SK-N-SH (cell line): ENCODE results near the gene USP25. TPM values are rescaled to one million over a fixed set of nuclear protein-coding genes. Genes with fewer than 3 reads are reported as not detected.

ENCODE experiments used
- CTCF ChIA-PET: fragments of 300-600, 350-600 bp; formaldehyde crosslinking; extraction: SDS; loops from one replicate; lab custom pipeline; 2021; lab: Yijun Ruan, JAX
- POLR2A ChIA-PET: fragments of 350-600 bp; sonication (Branson Sonifier 250); formaldehyde crosslinking; extraction: SDS; loops from one replicate; lab custom pipeline; 2020; ENCODE audit warnings: antibody characterized with exemption, inconsistent platforms; lab: Yijun Ruan, JAX
- DNase-seq: peaks from one replicate; pipeline ENCODE4 v3.0.0; 2012
- H2AFZ ChIP-seq: fragments of 200-600 bp; sonication (generic); 2 replicates; pipeline ENCODE4 v1.8.1; 2016; ENCODE audit warnings: antibody characterized with exemption, mild to moderate bottlenecking, low read depth
- H3F3A ChIP-seq: fragments of 200-600 bp; sonication (generic); replicated peaks from 2 replicates; pipeline ENCODE3; 2016; ENCODE audit warnings: antibody characterized with exemption, mild to moderate bottlenecking; ENCODE audit not compliant: insufficient read depth
- H3K27ac ChIP-seq, 2 experiments: fragments of 200-500 bp in 1 of 2; fragments of 200-600 bp in 1 of 2; sonication (Bioruptor generic) in 1 of 2; sonication (generic), shearing (Covaris generic) in 1 of 2; 2 replicates each; pipeline versions ENCODE4 v1.5.1 to v1.6.1; 2014 to 2016; ENCODE audit warnings: low read depth in 2 of 2, inconsistent platforms in 1 of 2, low read length in 1 of 2, mild to moderate bottlenecking in 1 of 2, mixed read lengths in 1 of 2
- H3K27me3 ChIP-seq: fragments of 200-600 bp; sonication (generic), shearing (Covaris generic); 2 replicates; pipeline ENCODE4 v1.6.1; 2016; ENCODE audit warnings: mixed run types; ENCODE audit not compliant: insufficient read depth
- H3K36me3 ChIP-seq, 2 experiments: fragments of 200-500 bp in 1 of 2; fragments of 200-600 bp in 1 of 2; sonication (Bioruptor generic) in 1 of 2; sonication (generic) in 1 of 2; replicated peaks in 1 of 2; 2 replicates each; pipeline versions ENCODE3 to v1.5.1; 2014 to 2016; ENCODE audit warnings: low read length in 1 of 2, mild to moderate bottlenecking in 1 of 2; ENCODE audit not compliant: insufficient read depth in 2 of 2, control insufficient read depth in 1 of 2
- H3K4me1 ChIP-seq, 2 experiments: fragments of 200-500 bp in 1 of 2; fragments of 200-600 bp in 1 of 2; sonication (Bioruptor generic) in 1 of 2; sonication (generic), shearing (Covaris generic) in 1 of 2; 2 replicates each; pipeline versions ENCODE4 v1.5.1 to v1.6.1; 2014 to 2016; ENCODE audit warnings: low read depth in 1 of 2, low read length in 1 of 2, mixed run types in 1 of 2; ENCODE audit not compliant: insufficient read depth in 2 of 2, control insufficient read depth in 1 of 2
- H3K4me2 ChIP-seq: fragments of 200-600 bp; sonication (generic), shearing (Covaris generic); 2 replicates; pipeline ENCODE4 v1.6.1; 2017; ENCODE audit warnings: mixed run types
- H3K4me3 ChIP-seq, 2 experiments: fragments of 200-500 bp in 1 of 2; fragments of 200-600 bp in 1 of 2; sonication (Bioruptor generic) in 1 of 2; sonication (generic), shearing (Covaris generic) in 1 of 2; 2 replicates each; pipeline versions ENCODE4 v1.5.1 to v1.8.1; 2014 to 2016; ENCODE audit warnings: low read depth in 2 of 2, inconsistent platforms in 1 of 2, low read length in 1 of 2, mild to moderate bottlenecking in 1 of 2, mixed read lengths in 1 of 2, moderate library complexity in 1 of 2
- H3K79me2 ChIP-seq: fragments of 200-600 bp; sonication (generic); 2 replicates; pipeline ENCODE4 v1.8.1; 2017; ENCODE audit warnings: mild to moderate bottlenecking; ENCODE audit not compliant: insufficient read depth
- H3K9ac ChIP-seq: fragments of 200-600 bp; sonication (generic); 2 replicates; pipeline ENCODE4 v1.6.1; 2017; ENCODE audit warnings: mixed run types
- H3K9me2 ChIP-seq: fragments of 200-600 bp; sonication (generic); 2 replicates; pipeline ENCODE4 v1.6.1; 2017; ENCODE audit warnings: mixed run types
- H3K9me3 ChIP-seq: fragments of 200-600 bp; sonication (generic); 2 replicates; pipeline ENCODE4 v1.6.1; 2017; ENCODE audit warnings: mixed run types, mild to moderate bottlenecking, moderate library complexity
- H4K20me1 ChIP-seq: fragments of 200-600 bp; sonication (generic); 2 replicates; pipeline ENCODE4 v1.6.1; 2017; ENCODE audit warnings: mild to moderate bottlenecking, mixed run types; ENCODE audit not compliant: insufficient read depth
- ELF1 ChIP-seq: IDR thresholded peaks from 2 replicates; pipeline ENCODE4 v1.4.0; 2012
- EP300 ChIP-seq, 2 experiments: IDR thresholded peaks; 2 replicates each; pipeline versions ENCODE4 v1.4.0 to v1.6.1; 2012; ENCODE audit warnings: borderline replicate concordance in 1 of 2, low read depth in 1 of 2, low read length in 1 of 2
- EZH2phosphoT487 ChIP-seq: fragments of 200-600 bp; sonication (generic); IDR thresholded peaks from 2 replicates; pipeline ENCODE4 v1.6.1; 2017; ENCODE audit warnings: low read depth, mixed run types, mild to moderate bottlenecking, antibody characterized with exemption, moderate library complexity, borderline replicate concordance
- FOSL2 ChIP-seq: IDR thresholded peaks from 2 replicates; pipeline ENCODE4 v1.4.0; 2012; ENCODE audit warnings: low read depth, mild to moderate bottlenecking, moderate library complexity, borderline replicate concordance
- FOXJ3 ChIP-seq: sonication (generic); formaldehyde crosslinking; IDR thresholded peaks from 2 replicates; pipeline ENCODE4 v1.5.1; 2020; ENCODE audit warnings: mild to moderate bottlenecking, missing genetic modification reagents
- JUND ChIP-seq: IDR thresholded peaks from 2 replicates; pipeline ENCODE4 v1.4.0; 2012
- NRF1 ChIP-seq: IDR thresholded peaks from 2 replicates; pipeline ENCODE4 v1.6.1; 2012; ENCODE audit warnings: low read depth, mild to moderate bottlenecking, low read length
- RCOR1 ChIP-seq: fragments of 150-350 bp; IDR thresholded peaks from 2 replicates; pipeline ENCODE4 v1.6.1; 2017; ENCODE audit warnings: antibody characterized with exemption, low read length
- RFX5 ChIP-seq: IDR thresholded peaks from 2 replicates; pipeline ENCODE4 v1.6.1; 2012; ENCODE audit warnings: mild to moderate bottlenecking, improper control_type of control experiment, low read length
- RXRA ChIP-seq: IDR thresholded peaks from 2 replicates; pipeline ENCODE4 v1.4.0; 2012; ENCODE audit warnings: low read depth, mild to moderate bottlenecking, borderline replicate concordance
- SIN3A ChIP-seq: IDR thresholded peaks from 2 replicates; pipeline ENCODE4 v1.6.1; 2012; ENCODE audit warnings: low read depth, mild to moderate bottlenecking, low read length, moderate library complexity, borderline replicate concordance
- TCF12 ChIP-seq: IDR thresholded peaks from 2 replicates; pipeline ENCODE4 v1.4.0; 2012
- whole genome bisulfite sequencing: methylation state at CpG from one replicate; pipeline ENCODE4 v1.1.6; 2017; ENCODE audit warnings: low lambda C conversion rate; 5-methylcytosine and 5-hydroxymethylcytosine counted together
- polyA plus RNA-seq, 3 experiments: library from polyadenylated mRNA; depleted of rRNA; stranded (reverse); fragments of >200 nt; gene quantifications; 2 replicates each; pipeline ENCODE4 v1.2.3, GENCODE V29; 2012
- TF ChIP-seq, protein P1 (sequence below): IDR thresholded peaks from 2 replicates; pipeline ENCODE4 v1.6.1; 2012; ENCODE audit warnings: mild to moderate bottlenecking, low read depth, low read length, moderate library complexity
- TF ChIP-seq, protein P2 (sequence below): IDR thresholded peaks from 2 replicates; pipeline ENCODE4; 2012

The USP25 gene
- polyA plus RNA-seq, 1 of the 3 experiments (the other 2 are of a cell fraction): 4.6 TPM

DNA sequence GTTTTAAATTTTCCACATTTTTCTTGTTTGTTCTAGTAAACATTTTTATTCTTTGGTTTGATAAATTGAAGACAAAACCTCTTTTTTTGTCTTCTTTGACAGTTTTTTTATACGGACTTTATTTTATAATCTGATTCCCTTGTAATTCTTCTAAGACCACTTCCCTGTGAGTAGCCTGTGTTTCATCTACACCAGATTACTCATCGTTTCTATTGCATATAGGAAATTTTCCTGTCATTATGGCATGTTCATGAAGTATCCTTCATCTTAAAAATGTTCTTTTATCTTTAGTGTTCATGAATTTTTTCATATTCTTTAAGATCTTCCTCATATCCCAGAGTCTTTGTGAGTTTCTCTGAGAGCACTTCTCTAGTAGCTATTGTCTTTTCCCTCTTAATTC, 109.8 kb downstream of the USP25 start:
- Histone ChIP-seq H2AFZ (no peak overlapping the region), H3K9me2 (no peaks in the 10 kb centered on the region), H3K27ac (peak overlapping the region in 1 of 2 experiments; percentile 24; a peak in 1 of 4 replicates), H3K9ac (no peak overlapping the region), H4K20me1 (no peaks in the 10 kb centered on the region), H3K9me3 (no peaks in the 10 kb centered on the region), H3F3A (peaks cover 9% of the 10 kb centered on the region), H3K4me1 (peaks cover 0 to 27% of the 10 kb centered on the region in 2 experiments; a peak in 3 of 4 replicates), H3K4me2 (no peak overlapping the region), H3K27me3 (no peaks in the 10 kb centered on the region), H3K4me3 (no peak overlapping the region), H3K79me2 (no peaks in the 10 kb centered on the region), H3K36me3 (no peaks in the 10 kb centered on the region)
- no peak for TF ChIP-seq NRF1
- TF ChIP-seq ELF1: no peak
- no peak for TF ChIP-seq FOSL2
- no peak for TF ChIP-seq FOXJ3
- no peak for TF ChIP-seq RXRA
- no peak for TF ChIP-seq SIN3A
- TF ChIP-seq, protein P1, sequence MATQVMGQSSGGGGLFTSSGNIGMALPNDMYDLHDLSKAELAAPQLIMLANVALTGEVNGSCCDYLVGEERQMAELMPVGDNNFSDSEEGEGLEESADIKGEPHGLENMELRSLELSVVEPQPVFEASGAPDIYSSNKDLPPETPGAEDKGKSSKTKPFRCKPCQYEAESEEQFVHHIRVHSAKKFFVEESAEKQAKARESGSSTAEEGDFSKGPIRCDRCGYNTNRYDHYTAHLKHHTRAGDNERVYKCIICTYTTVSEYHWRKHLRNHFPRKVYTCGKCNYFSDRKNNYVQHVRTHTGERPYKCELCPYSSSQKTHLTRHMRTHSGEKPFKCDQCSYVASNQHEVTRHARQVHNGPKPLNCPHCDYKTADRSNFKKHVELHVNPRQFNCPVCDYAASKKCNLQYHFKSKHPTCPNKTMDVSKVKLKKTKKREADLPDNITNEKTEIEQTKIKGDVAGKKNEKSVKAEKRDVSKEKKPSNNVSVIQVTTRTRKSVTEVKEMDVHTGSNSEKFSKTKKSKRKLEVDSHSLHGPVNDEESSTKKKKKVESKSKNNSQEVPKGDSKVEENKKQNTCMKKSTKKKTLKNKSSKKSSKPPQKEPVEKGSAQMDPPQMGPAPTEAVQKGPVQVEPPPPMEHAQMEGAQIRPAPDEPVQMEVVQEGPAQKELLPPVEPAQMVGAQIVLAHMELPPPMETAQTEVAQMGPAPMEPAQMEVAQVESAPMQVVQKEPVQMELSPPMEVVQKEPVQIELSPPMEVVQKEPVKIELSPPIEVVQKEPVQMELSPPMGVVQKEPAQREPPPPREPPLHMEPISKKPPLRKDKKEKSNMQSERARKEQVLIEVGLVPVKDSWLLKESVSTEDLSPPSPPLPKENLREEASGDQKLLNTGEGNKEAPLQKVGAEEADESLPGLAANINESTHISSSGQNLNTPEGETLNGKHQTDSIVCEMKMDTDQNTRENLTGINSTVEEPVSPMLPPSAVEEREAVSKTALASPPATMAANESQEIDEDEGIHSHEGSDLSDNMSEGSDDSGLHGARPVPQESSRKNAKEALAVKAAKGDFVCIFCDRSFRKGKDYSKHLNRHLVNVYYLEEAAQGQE: no peak
- TF ChIP-seq TCF12: peak; percentile 50; the same call in 1 of the 2 replicates
- TF ChIP-seq, protein P2, sequence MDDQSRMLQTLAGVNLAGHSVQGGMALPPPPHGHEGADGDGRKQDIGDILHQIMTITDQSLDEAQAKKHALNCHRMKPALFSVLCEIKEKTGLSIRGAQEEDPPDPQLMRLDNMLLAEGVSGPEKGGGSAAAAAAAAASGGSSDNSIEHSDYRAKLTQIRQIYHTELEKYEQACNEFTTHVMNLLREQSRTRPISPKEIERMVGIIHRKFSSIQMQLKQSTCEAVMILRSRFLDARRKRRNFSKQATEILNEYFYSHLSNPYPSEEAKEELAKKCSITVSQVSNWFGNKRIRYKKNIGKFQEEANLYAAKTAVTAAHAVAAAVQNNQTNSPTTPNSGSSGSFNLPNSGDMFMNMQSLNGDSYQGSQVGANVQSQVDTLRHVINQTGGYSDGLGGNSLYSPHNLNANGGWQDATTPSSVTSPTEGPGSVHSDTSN: 0 out of 2 replicates have a peak, but pooled peaks have one; percentile 13
- ChIA-PET POLR2A (no interaction called here), CTCF (interaction anchor here (0.6 kb wide), 1 partner anchor 1244 kb away, joined by 4 read pairs; no protein-coding TSS in a partner anchor)
- no peak for DNase-seq
- WGBS: 19% methylated on average over 2 of the region's 2 CpGs

DNA sequence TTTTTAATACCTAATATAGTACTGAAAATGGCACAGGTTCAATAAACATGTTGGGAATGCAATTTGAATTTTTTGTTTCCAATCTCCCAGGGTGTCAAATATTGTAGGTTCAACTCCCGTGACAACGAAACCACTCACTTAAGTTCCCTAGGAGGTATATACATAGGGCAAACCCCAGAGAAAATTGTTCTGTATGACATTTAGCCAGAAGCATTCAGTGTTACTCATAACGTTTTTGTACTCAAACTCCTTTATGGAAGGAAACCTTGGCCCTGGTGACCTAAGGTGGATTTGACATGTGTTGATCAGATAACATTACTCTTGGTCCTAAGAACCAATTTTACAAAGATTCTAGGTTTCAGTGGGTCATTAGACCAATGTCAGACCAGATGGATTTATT, 110.6 kb downstream of the USP25 start:
- H3K4me1 ChIP-seq: peaks cover 0 to 27% of the 10 kb centered on the region in 2 experiments; a peak in 3 of 4 replicates
- H4K20me1 ChIP-seq: no peaks in the 10 kb centered on the region
- no peak for DNase-seq
- H3K36me3 ChIP-seq: no peaks in the 10 kb centered on the region
- H3K9ac ChIP-seq: no peak overlapping the region
- ChIA-PET POLR2A (no interaction called here), CTCF (no interaction called here)
- H3K4me2 ChIP-seq: no peak overlapping the region
- no peaks in the 10 kb centered on the region for H3K79me2 ChIP-seq
- 71% methylated on average over 3 of the region's 3 CpGs for WGBS
- H3K4me3 ChIP-seq: no peak overlapping the region
- no peaks in the 10 kb centered on the region for H3K9me2 ChIP-seq
- H2AFZ ChIP-seq: no peak overlapping the region
- H3K27me3 ChIP-seq: no peaks in the 10 kb centered on the region
- TF ChIP-seq JUND (no peak), RFX5 (no peak), ELF1 (no peak), TCF12 (no peak), EP300 (IDR thresholded peaks at IDR 0.05; ENCODE audit: borderline replicate concordance in 1 of 2, low read depth in 1 of 2, low read length in 1 of 2) (no peak), RCOR1 (no peak), EZH2phosphoT487 (no peak), RXRA (no peak)
- H3F3A ChIP-seq: peaks cover 9% of the 10 kb centered on the region
- H3K9me3 ChIP-seq: no peaks in the 10 kb centered on the region
- no peak overlapping the region for H3K27ac ChIP-seq
